Inflammatory macrophage (primary cell): Measurements from ENCODE around the gene MRPL53.

Experiments
- DNase-seq, 2 donors: peaks; one replicate each; pipeline ENCODE4 v3.0.0-alpha.2; 2020 to 2022

The MRPL53 gene

GRCh38 chr2:74424995-74425406, 47.5 kb downstream of the MRPL53 start:
- no peak for DNase-seq

- DNase-seq, result no peak
Measured at GRCh38 chr2:74424139-74424992, 48.1 kb downstream of the MRPL53 start.

- DNase-seq, result no peak
Measured at GRCh38 chr2:74423231-74424095, 49.0 kb downstream of the MRPL53 start.
